Measurements from ENCODE around the gene MROH7.
A peak's percentile ranks its signal among the peaks of the same experiment; 100 is the strongest.

The MROH7 gene

GRCh38 chr1:54714881-54715492, 73.4 kb downstream of the MROH7 start:
- no peaks in the 10 kb centered on the region for H3K9me3 ChIP-seq (ENCODE audit: insufficient read depth, low read depth, low read length)
- peak overlapping the region; percentile 85 for H3K4me2 ChIP-seq (ENCODE audit: low read depth, low read length, poor library complexity, severe bottlenecking)
- H3K4me3 ChIP-seq (ENCODE audit: low read length, poor library complexity, severe bottlenecking) = peak overlapping the region; percentile 97
- peaks cover 29% of the 10 kb centered on the region for H3K79me2 ChIP-seq (ENCODE audit: insufficient read depth, low read length)
- TF ChIP-seq CTCF (conservative IDR thresholded peaks at IDR 0.05; ENCODE audit: low read length) = no peak
- no peak for TF ChIP-seq EZH2phosphoT487 (IDR thresholded peaks at IDR 0.05; ENCODE audit: borderline replicate concordance)
- peak overlapping the region; percentile 93 for H2AFZ ChIP-seq (ENCODE audit: low read length)
- H4K20me1 ChIP-seq (ENCODE audit: insufficient read depth, low read length, poor library complexity, severe bottlenecking) = no peaks in the 10 kb centered on the region
- peaks cover 7% of the 10 kb centered on the region for H3K4me1 ChIP-seq (ENCODE audit: insufficient read depth, low read length, poor library complexity, severe bottlenecking)
- no peaks in the 10 kb centered on the region for H3K27me3 ChIP-seq (ENCODE audit: insufficient read depth, low read length, poor library complexity, severe bottlenecking)
- H3K36me3 ChIP-seq (ENCODE audit: insufficient read depth, low read length) = no peaks in the 10 kb centered on the region
- H3K9me2 ChIP-seq (replicated peaks; ENCODE audit: low read depth, low read length) = no peaks in the 10 kb centered on the region
- peak overlapping the region; percentile 86 for H3K9ac ChIP-seq (ENCODE audit: low read depth, low read length, poor library complexity, severe bottlenecking)
- H3F3A ChIP-seq (ENCODE audit: low read depth) = no peaks in the 10 kb centered on the region

- Histone ChIP-seq H3K4me1 (ENCODE audit: insufficient read depth, low read length, poor library complexity, severe bottlenecking) (peaks cover 7% of the 10 kb centered on the region), H3K27me3 (ENCODE audit: insufficient read depth, low read length, poor library complexity, severe bottlenecking) (no peaks in the 10 kb centered on the region), H3K36me3 (ENCODE audit: insufficient read depth, low read length) (peaks cover 5% of the 10 kb centered on the region; the same call in 1 of the 2 replicates), H3K9me2 (replicated peaks; ENCODE audit: low read depth, low read length) (no peaks in the 10 kb centered on the region), H2AFZ (ENCODE audit: low read length) (peak within 1 kb of the TSS; percentile 97), H4K20me1 (ENCODE audit: insufficient read depth, low read length, poor library complexity, severe bottlenecking) (no peaks in the 10 kb centered on the region), H3K4me2 (ENCODE audit: low read depth, low read length, poor library complexity, severe bottlenecking) (peak within 1 kb of the TSS; percentile 85), H3K4me3 (ENCODE audit: low read length, poor library complexity, severe bottlenecking) (peak within 1 kb of the TSS; percentile 97), H3K79me2 (ENCODE audit: insufficient read depth, low read length) (peaks cover 29% of the 10 kb centered on the region), H3K9ac (ENCODE audit: low read depth, low read length, poor library complexity, severe bottlenecking) (peak within 1 kb of the TSS; percentile 86), H3K9me3 (ENCODE audit: insufficient read depth, low read depth, low read length) (no peaks in the 10 kb centered on the region), H3F3A (ENCODE audit: low read depth) (no peaks in the 10 kb centered on the region)
- TF ChIP-seq EZH2phosphoT487 (IDR thresholded peaks at IDR 0.05; ENCODE audit: borderline replicate concordance) = no peak
- no peak for TF ChIP-seq CTCF (conservative IDR thresholded peaks at IDR 0.05; ENCODE audit: low read length)
These were observed 74.1 kb downstream of the MROH7 start, which contains the start of gene TTC4 for GRCh38 chr1:54715493-54716298. TTC4 (plus strand) TSS chr1:54715861; CDS start chr1:54715909, 48 bp downstream.

- Histone ChIP-seq H3K9me3 (ENCODE audit: insufficient read depth, low read depth, low read length) (no peaks in the 10 kb centered on the region), H2AFZ (ENCODE audit: low read length) (peak overlapping the region; percentile 97), H3F3A (ENCODE audit: low read depth) (no peaks in the 10 kb centered on the region), H3K4me1 (ENCODE audit: insufficient read depth, low read length, poor library complexity, severe bottlenecking) (peaks cover 7% of the 10 kb centered on the region), H3K9me2 (replicated peaks; ENCODE audit: low read depth, low read length) (no peaks in the 10 kb centered on the region), H4K20me1 (ENCODE audit: insufficient read depth, low read length, poor library complexity, severe bottlenecking) (no peaks in the 10 kb centered on the region), H3K4me3 (ENCODE audit: low read length, poor library complexity, severe bottlenecking) (peak overlapping the region; percentile 97), H3K36me3 (ENCODE audit: insufficient read depth, low read length) (peaks cover 11% of the 10 kb centered on the region; the same call in 1 of the 2 replicates), H3K4me2 (ENCODE audit: low read depth, low read length, poor library complexity, severe bottlenecking) (peak overlapping the region; percentile 85), H3K27me3 (ENCODE audit: insufficient read depth, low read length, poor library complexity, severe bottlenecking) (no peaks in the 10 kb centered on the region), H3K9ac (ENCODE audit: low read depth, low read length, poor library complexity, severe bottlenecking) (peak overlapping the region; percentile 86), H3K79me2 (ENCODE audit: insufficient read depth, low read length) (peaks cover 29% of the 10 kb centered on the region)
- TF ChIP-seq EZH2phosphoT487 (IDR thresholded peaks at IDR 0.05; ENCODE audit: borderline replicate concordance) (no peak), CTCF (conservative IDR thresholded peaks at IDR 0.05; ENCODE audit: low read length) (no peak)
These were observed 74.9 kb downstream of the MROH7 start for GRCh38 chr1:54716299-54717047.
